Pons (tissue), 1 donor: ENCODE measurements around the gene LDB3.

Experiments used
- DNase-seq: peaks from one replicate; pipeline ENCODE4 v3.0.0-alpha.2; 2016; ENCODE audit warnings: low spot score

LDB3 gene

DNA sequence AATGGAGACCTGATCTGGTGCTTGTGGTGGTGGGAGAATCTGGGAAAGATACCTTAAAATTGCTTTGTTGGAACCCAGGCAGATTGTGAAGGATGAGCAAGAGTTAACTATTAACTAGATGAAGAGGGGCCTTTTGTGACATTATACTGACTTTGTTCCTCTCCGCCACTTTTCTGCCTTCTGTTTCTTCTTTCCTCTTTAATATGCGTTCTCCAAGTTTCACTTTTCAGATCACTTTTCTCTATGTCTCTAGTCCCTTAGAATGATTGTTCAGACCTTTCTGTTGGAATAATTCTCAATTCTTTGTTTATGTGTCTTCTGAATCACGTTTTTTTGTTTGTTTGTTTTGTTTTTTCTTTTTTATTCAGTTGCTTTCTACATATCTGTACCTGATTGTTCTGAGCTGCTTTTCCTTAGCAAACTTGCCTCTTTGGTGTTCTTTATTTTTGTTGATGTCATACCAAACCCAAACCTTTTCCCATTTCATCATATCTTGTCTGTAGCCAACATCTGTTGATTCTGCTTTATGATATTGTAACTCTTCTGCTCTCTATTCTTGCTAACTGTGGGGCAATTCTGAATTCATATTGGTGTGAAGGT is 90.9 kb downstream of the LDB3 start:
- no peak for DNase-seq

DNA sequence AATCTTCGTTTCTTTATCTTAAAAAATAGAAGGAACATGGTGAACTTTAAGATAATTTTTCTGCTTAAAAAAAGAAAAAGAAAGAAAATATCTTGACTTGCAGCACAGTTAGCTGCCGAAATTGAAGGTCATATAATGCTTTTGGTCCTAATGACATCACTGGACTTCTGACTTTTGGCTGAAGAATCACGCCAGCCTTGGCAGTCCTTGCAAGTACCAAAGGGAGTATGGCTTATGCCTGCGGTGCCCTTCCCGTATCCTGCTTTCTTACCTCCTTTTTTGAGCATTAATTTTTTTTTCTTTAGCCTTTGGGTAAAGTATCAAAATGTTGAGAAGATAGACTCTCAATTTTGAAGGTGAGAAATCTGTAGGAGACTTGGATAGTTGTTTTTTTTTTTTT is 95.1 kb downstream of the LDB3 start:
- no peak for DNase-seq

DNA sequence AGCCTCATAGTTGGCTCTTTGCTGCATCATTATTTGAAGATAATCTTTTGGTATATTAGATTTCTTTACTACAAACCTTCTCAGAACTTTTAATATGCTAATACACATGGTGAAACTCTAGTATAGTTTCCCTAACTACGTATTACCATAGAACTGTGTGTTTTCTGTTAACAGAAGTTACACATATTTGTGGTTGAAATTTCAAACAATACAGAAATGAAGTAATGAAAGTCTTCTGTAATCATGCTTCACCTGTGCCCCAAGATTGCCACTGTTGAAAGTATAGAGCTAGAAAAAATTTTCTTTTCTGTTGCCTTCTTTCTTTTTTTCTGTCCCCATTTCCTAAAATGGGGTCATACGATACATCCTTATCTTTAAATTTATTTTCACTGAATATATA is 97.2 kb downstream of the LDB3 start:
- DNase-seq, result no peak

DNA sequence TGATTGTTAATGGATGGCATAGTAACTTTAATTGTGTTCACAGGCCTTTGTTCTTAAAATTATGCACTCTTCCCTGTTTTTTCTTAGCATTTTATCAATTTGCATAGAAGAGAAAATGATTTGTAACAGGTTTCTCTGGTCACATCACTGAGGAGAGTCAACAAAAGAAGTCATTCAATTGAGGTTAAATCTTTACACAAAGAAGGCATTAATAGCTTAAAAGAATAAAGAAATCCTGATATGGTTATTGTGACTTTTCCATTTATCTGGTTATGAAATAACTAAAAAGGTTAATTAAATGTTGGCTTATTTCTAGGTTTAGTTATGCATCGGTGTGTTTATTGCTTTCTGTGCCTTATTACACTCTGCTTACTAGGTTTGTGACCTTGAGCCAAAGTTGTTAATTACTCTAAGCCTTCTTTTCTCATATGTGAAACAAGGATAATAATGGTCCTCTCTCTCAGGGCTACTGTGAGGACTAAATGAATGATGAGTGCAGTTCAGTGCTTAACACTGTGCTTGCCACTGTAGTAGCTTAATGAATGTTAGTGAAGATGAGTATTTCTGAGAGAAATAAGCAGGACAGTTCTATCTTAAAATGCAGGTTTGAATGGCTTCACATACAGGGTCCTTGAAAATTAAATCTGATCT is 100.2 kb downstream of the LDB3 start:
- no peak for DNase-seq

DNA sequence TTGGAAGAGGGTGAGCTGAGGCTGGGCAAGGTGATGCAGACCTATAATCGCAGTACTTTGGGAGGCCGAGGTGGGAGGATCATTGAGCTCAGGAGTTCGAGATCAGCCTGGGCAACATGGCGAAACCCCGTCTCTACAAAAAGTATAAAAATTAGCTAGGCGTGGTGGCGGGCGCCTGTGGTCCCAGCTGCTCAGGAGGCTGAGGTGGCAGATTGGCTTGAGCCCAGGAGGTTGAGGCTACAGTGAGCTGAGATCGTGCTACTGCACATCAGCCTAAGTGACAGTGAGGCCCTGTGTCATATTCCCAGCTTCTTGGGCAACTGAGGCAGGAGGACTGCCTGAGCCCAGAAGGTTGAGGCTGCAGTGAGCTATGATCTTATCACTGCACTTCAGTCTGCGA is 101.7 kb downstream of the LDB3 start:
- DNase-seq, result no peak

DNA sequence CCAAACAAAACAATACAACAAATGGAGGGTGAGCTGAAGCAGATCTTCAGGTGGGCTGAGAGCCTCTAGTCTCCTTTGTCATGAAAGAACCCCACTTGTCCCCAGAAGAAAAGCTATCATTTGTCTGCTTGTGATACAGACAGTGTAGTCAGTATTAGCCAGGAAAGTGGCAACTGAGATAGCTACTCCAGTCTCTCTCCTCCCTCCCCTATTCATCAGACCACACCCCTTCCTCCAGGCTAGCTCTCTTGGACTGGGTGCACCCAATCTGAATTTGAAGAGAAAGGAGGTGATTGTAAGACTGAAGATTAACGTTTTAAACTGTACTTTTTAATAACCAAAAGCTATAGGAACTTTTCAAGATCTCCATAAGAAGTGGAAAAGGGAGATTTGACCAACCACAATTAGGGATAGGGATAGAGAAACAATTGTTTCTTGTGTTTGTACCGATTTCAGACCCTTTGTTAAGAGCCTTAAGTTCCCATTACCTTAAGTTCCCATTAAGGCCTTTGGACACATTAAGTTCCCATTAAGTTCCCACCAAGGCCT is 102.2 kb downstream of the LDB3 start:
- no peak for DNase-seq

DNA sequence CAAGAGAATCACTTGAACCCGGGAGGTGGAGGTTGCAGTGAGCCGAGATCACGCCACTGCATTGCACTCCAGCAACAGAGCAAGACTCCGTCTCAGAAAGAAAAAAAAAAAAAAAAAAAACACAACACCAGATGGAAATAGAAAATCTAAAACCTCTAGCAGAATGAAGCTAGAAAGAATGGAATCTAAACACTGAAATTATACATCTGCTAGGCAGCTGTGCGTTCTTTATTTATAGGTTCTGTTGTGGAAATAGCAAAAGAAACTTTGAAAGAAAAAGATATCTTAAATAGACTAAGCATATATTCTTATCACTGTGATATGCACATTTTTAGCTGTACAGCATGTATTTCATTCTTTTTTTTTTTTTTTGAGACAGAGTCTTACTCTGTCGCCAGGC is 105.2 kb downstream of the LDB3 start:
- DNase-seq, result no peak

DNA sequence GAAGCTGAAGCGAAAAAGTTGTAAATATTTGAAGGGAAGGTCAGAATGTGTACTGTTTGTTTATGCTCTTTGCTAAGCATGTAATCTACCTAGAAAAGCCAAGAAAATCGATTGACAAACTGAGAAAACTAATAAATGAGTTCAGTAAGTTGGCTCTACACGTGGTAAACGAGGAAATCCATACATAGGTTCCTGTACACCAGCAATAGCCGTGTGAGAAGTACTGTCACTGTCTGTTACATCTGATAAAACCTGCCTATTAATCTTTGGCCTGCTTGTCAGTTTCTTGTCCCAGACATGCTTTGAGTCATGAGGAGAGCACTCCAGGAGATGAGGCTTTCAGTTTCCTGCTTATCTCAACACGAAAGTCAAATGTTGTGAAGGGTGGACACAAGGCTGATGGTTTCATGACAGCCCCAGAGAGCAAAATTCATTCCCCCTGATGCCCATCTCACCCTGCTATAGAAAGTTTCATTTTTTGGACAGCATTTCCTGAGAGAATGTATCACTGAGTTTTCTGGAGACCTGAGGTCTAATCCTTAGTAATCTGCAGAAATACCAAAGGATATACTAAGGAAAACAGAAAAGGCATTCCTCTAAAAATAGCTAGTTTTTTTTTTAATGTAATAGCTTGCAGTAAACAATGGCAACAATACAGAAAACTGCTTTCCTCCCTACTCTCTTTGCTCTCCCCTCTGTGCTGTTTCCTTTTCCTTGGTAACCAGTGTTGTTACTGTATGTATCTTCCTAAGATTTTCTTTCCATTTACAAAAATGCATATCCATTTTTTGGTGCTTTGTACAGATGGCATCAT is 107.0 kb downstream of the LDB3 start:
- DNase-seq, result no peak

DNA sequence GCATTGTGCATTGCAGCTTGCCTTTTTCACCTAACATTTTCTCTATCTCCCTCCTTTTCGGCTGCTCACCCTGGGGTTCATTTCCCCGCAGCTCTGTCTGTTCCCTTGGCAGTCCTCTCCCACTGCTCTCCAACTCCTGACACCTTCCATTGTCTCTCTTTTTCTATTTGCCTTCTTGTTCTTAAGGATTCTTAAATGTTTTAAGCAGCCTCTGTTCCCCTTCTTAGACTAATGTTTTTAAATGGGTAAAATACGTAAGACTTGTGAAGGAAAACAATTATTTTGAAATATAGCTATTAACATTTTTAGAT is 107.5 kb downstream of the LDB3 start:
- DNase-seq, result no peak

DNA sequence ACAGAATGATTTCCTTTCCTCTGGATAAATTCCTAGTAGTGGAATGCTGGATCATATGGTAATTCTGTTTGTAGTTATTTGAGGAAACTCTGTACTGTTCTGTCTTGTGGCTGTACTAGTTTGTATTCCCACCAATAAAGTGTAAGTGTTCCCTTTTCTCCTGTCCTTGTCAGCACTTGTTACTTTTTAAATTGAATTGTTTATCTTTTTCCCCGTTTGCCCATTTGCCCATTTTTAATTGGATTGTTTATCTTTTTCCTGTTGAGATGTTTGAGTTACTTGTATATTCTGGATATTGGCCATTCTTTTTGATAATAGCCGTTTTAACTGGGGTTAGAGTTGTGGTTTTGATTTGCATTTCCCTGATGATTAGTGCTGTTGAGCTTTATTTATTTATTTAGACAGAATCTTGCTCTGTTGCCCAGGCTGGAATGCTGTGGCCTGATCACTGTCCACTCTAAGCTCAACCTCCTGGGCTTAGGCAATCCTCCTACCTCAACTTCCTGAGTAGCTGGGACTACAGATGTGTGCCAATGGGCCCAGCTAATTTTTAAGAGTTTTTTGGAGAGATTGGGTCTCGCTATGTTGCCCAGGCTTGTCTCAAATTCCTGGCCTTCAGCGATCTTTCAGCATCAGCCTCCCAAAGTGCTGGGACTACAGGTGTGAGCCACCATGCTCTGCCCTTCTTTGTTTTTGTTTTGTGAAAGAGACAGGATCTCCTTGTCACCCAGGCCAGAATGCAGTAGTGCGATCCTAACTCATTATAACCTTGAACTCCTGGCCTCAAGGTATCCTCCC is 111.1 kb downstream of the LDB3 start:
- DNase-seq, result no peak

DNA sequence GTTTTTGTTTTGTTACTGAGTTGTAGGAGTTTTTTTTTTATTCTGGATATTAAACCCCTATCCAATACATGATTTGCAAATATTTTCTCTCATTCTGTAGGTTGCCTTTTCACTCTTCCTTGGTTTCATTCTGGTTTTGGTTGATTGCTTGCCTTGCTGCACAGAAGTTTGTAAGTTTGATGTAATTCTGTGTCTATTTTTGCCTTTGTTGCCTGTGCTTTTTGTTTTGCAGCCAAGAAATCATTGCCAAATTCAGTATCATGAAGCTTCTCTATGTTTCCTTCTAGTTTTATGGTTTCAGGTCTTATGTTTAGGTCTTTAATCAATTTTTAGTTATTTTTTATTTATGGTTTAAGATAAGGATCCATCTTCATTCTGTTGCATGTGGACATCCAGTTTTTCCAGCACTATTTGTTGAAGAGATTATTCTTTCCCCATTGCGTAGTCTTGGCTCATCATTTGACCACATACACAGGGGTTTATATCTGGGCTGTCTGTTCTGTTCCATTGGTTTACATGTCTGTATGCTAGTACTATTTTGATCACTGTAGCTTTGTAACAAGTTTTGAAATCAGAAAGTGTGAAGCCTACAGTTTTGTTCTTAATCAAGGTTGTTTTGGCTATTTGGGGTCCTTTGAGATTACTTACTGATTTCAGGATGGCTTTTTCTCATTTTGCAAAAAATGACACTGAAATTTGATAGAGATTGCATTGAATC is 114.5 kb downstream of the LDB3 start:
- DNase-seq, result no peak

DNA sequence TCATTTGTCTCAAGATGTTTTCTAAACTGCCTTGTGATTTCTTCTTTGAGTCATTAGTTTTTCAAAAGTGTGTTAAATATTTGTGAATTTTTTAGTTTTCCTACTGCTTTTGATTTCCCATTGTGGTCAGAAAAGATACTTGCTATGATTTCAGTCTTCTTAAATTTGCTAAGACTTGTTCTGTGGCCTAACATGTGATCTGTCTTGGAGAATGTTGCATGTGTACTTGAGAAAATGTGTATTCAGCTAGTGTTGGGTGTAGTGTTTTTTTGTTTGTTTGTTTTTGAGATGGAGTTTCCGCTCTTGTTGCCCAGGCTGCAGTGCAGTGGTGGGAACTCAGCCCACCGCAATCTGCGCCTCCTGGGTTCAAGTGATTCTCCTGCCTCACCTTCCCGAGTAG is 116.7 kb downstream of the LDB3 start:
- no peak for DNase-seq
